ENCODE measurements around the gene CARD16.

The CARD16 gene

DNA sequence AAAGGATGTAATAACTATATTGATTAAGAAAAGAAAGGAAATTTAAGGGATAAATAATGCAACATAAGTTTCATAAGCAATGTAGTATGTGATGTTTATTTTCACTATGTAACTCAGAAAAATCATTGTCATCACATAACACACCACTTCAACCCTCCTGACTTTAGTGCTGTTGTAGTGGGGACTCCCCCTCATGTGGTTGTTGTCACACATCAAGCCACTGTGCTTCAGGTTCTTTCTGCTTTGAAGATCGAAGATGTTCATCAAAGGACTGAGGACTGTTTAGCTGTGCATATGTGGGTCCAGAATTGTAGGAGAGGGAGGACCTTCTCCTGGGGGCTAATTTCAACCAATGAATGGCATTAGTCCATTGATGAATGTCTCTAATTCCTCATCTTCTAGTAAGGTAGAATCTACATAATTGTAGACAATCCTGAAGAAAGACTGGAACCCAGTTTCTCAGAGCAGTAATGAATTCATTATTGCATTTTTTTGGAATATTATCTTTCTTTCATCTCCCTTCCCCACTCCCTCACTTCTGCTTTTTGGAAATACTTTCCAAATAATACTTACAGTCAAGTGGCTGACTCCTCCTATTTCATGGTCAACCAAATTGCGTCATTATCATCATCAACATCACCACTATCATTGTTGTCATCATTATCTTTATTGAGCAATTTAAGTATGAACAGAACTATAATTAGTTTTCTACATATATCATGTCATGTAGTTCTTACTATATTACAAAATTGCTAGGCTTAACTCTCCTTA lies 9.8 kb upstream of the CARD16 start:
- DNase-seq (ENCODE audit: low read depth), result no peak
- TF ChIP-seq, protein P1, sequence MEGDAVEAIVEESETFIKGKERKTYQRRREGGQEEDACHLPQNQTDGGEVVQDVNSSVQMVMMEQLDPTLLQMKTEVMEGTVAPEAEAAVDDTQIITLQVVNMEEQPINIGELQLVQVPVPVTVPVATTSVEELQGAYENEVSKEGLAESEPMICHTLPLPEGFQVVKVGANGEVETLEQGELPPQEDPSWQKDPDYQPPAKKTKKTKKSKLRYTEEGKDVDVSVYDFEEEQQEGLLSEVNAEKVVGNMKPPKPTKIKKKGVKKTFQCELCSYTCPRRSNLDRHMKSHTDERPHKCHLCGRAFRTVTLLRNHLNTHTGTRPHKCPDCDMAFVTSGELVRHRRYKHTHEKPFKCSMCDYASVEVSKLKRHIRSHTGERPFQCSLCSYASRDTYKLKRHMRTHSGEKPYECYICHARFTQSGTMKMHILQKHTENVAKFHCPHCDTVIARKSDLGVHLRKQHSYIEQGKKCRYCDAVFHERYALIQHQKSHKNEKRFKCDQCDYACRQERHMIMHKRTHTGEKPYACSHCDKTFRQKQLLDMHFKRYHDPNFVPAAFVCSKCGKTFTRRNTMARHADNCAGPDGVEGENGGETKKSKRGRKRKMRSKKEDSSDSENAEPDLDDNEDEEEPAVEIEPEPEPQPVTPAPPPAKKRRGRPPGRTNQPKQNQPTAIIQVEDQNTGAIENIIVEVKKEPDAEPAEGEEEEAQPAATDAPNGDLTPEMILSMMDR (IDR thresholded peaks at IDR 0.05; ENCODE audit: control insufficient read depth, extremely low read depth, insufficient read depth), result no peak

DNA sequence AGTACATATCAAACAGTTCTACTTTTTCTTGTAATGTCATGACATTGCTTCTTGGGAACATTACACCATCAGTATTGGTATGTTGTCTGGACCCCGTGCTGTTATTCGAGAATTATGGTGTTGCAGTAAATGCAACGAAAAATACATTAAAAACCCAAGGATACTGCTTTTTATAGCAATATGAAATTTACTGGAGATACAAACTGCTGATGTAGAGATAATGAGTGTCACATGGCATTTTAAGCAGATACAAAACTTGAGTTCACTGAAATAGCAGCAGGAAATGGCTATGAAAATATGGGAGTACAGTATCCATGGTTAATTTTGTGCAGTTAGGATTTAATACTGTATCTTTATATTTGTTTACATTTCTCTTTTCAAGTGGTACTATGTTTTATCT lies 7.4 kb upstream of the CARD16 start:
- TF ChIP-seq, protein P1 (IDR thresholded peaks at IDR 0.05; ENCODE audit: control insufficient read depth, extremely low read depth, insufficient read depth), result no peak
- DNase-seq (ENCODE audit: low read depth), result no peak
- no peak overlapping the region for H3K4me3 ChIP-seq (ENCODE audit: low read depth, low read length)

More for the DNA sequence above, 9.8 kb upstream of the CARD16 start:
- H3K4me3 ChIP-seq (ENCODE audit: low read depth, low read length), result no peak overlapping the region

DNA sequence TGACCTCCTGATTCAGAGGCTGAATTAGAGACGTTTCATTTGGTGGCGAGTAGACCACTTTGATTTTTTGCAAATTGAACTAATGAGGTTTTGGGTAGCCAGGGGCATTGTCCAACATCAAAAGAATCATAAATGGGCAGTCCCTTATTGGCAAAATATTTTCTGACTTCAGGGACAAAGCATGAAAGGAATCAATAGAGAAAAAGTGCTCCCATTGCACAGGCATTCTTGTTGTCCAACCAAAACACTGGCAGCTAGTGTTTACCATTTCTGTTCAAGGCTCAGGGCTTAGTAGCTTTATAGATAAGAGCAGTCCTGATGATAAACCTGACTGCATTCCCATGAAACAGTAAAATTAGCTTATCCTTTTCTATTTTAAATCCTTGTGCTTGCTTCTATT lies 6.4 kb upstream of the CARD16 start:
- no peak for DNase-seq (ENCODE audit: low read depth)
- TF ChIP-seq, protein P1 (IDR thresholded peaks at IDR 0.05; ENCODE audit: control insufficient read depth, extremely low read depth, insufficient read depth), result no peak
- no peak overlapping the region for H3K4me3 ChIP-seq (ENCODE audit: low read depth, low read length)

DNA sequence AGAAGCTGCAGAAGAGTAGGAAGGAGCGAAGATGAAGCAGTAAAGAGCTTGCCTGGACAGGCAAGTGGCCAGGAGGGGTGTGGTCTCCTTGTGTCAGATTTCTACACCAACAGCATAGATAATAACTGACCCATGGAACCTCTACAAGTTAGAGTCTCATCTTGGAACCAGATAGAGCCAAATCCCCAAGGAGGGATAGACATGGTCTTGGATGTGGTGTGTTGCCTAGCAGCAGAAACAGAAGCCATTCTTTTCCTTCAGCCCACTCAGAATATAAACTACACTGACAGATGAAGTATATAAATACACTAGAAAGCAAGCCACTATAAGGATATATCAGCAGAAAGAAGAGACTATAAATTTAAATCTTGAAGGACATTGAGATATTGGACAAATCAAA lies 4.3 kb upstream of the CARD16 start:
- TF ChIP-seq, protein P1 (IDR thresholded peaks at IDR 0.05; ENCODE audit: control insufficient read depth, extremely low read depth, insufficient read depth), result no peak
- DNase-seq (ENCODE audit: low read depth), result no peak
- H3K4me3 ChIP-seq (ENCODE audit: low read depth, low read length), result no peak overlapping the region

DNA sequence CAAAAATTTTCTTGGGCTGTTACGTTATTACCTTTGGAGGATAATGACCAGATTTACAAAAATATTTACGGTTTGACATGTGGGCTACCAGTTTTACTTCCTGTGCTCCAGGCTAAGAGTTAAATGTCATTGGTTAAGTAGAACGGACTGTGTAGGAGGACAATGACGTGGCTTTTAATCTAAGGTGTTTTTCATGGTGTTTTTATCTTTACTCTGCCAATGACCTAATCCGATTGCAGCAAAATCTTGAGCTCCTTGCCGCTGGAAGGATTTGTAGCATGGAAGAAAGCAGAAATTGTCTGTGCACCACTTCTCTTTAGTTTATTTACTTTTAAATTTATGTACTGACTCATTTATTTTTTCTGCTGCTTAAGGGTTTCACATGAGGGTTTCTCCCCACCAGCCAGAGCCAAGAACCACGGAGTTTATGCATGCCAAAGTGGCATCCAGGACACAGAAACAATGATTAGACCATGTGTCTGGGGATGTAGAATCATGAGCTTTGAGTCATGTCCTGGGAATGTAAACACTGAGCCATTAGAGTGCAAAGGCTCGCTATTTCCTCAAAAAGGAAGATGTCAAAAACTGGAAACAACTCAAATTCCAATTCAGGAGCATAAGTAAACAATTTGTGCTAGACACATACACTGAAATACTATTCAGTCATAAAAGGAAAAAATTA lies 1.9 kb upstream of the CARD16 start:
- DNase-seq (ENCODE audit: low read depth), result no peak
- TF ChIP-seq, protein P1 (IDR thresholded peaks at IDR 0.05; ENCODE audit: control insufficient read depth, extremely low read depth, insufficient read depth), result no peak
- H3K4me3 ChIP-seq (ENCODE audit: low read depth, low read length), result no peak overlapping the region

DNA sequence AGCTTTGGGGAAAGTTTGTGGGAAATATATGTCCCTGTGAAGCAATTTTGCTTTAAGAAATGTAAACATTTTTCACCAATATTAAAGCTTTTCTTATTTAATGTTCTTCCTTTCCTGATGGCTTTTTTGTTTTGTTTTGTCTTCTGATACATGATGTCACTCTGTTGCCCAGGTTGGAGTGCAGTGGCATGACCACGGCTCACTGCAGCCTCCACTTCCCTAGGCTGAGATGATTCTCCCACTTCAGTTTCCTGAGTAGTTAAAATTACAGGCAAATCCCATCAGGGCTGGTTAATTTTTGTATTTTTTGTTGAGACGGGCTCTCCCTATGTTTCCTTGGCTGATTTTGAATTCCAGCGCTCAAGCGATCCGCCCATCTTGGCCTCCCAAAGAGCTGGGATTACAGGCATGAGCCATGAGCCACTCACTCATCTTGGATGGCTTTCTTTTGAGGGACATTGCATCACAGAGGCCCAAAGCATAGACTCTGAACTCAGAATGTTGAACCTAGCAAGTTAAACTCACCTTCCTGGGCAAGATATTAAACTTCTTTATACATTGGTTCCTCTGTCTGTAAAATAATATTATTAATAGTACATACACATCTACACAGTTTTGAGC lies 651 bp upstream of the CARD16 start:
- TF ChIP-seq, protein P1 (IDR thresholded peaks at IDR 0.05; ENCODE audit: control insufficient read depth, extremely low read depth, insufficient read depth), result no peak
- H3K4me3 ChIP-seq (ENCODE audit: low read depth, low read length), result no peak overlapping the region
- DNase-seq (ENCODE audit: low read depth), result no peak
